ENCODE data around the gene ZNF71. TPM values are rescaled to one million over a fixed set of nuclear protein-coding genes. Genes with fewer than 3 reads are reported as not detected.

The ZNF71 gene
- total and polyA plus RNA-seq, 2 of the 8 experiments (the other 6 are each of a cell fraction or from before 2014, with no cell fraction given), result 8.2 to 12.4 TPM

- TF ChIP-seq CBX8 (IDR thresholded peaks at IDR 0.05; ENCODE audit: borderline replicate concordance, low read depth, low read length) (no peak), SIN3A (conservative IDR thresholded peaks at IDR 0.05 in 1 of 2, IDR thresholded peaks at IDR 0.05 in 1 of 2; ENCODE audit: low read depth in 1 of 2, low read length in 2 of 2) (no peak), GTF2F1 (IDR thresholded peaks at IDR 0.05; ENCODE audit: borderline replicate concordance, low read depth, low read length) (no peak), POLR2A (IDR thresholded peaks at IDR 0.05; ENCODE audit: control extremely low read depth in 1 of 2, low read depth in 2 of 2, low read length in 2 of 2) (no peak)
Observed at GRCh38 chr19:56594446-56594782, 688 bp upstream of the ZNF71 start (continued).

Measured in H1 (cell line).